HG03064 (cell line): ENCODE measurements around the gene PHF20.
"Not testable (repeated sequence)": the region's sequence is repeated elsewhere in the genome, so short reads cannot be mapped to it uniquely, and the experiment has no call there.

Experiments used
- ATAC-seq: cut with Tn5 transposase; IDR thresholded peaks from one replicate; pipeline ENCODE4 v1.9.1; 2021; ENCODE audit warnings: low read depth; ENCODE audit not compliant: unreplicated experiment

PHF20 gene

DNA sequence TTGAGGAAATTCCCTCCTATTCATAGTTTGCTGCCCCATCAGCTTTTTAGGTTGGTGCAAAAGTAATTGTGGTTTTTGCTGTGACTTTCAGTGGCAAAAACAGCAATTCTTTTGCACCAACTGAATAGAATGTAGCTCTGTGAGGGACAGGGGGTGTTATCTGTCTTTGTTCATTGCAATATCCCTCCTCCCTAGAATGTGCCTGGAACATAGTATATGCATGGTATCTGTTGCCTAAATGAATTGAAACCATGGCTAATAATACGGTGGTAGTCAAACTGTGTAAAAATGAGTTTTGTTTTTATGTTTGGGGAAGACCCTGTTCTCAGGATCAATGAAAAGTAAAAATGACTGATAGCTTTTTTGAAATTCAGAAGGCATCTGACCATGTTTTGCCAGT is 137.4 kb downstream of the PHF20 start:
- no peak for ATAC-seq

DNA sequence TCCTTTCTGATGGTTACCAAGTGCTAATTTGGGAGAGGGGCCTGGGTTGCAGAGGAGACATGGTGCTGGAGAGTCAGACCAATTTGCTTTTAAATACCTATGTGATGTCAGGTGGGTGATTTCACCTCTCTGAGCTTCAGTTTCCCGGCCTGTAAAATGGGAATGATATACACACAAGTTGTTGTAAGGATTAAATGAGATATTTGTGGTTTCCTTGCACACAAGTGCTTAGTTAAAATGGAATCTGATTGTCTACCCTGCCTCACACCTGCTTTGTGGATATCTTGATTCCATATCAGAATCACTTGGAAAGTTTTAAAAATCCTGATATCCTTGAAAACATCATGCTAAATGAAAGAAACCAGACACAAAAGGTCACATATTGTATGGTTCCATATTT is 138.0 kb downstream of the PHF20 start:
- no peak for ATAC-seq

DNA sequence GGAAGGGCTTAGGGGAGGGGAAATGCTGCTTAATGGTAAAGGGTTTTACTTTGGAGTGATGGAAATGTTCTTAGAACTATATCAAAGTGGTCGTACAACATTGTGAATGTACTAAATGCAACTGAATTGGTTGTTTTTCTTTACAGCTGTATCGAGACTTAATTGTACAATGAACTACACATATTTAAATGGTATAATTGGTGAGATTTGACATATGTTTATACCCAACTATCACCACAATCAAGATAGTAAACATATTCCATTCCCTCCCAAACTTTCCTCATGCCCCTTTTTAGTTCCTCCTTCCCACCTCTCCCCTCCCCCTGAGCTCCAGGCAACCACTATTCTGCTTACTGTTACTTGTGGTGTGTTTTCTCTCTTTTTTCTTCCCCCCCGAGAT is 138.4 kb downstream of the PHF20 start:
- no peak for ATAC-seq

DNA sequence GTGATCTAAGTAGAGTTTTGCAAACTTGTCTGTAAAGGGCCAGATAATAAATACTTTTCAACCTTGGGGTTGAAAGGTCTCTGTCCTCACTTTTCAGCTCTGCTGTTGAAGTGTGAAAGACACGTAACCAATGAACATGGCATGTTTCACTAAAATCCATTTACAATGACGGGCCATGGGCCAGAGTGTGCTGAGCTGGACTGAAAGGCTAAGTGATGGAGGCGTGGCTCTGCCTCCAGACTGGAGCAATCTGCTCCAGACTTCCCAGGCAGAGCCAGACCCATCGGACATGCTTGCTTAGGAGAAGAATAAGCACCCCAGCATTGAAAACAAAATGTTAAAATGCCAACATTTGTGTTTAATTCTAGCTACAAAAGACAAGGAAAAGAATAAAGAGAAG is 141.1 kb downstream of the PHF20 start:
- ATAC-seq, result no peak

DNA sequence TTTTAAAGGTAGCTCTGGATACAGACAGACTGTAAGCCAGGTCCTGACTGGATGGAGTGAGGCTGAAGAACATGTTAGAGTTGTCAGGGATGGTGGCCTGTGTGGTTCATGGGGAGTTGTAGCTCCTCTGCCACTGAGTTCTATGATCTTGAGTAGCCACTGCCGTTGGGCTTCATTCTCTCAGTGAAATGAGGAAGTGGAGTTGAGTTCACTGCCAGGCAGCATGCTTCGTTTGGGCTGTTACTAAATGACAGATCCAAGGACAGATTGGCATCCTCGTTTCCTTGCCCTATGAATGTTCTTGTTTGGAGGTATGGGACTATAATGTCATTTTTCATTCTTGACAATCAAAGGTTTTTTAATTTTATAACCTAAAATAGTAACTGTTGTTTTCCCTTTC is 145.3 kb downstream of the PHF20 start:
- no peak for ATAC-seq

DNA sequence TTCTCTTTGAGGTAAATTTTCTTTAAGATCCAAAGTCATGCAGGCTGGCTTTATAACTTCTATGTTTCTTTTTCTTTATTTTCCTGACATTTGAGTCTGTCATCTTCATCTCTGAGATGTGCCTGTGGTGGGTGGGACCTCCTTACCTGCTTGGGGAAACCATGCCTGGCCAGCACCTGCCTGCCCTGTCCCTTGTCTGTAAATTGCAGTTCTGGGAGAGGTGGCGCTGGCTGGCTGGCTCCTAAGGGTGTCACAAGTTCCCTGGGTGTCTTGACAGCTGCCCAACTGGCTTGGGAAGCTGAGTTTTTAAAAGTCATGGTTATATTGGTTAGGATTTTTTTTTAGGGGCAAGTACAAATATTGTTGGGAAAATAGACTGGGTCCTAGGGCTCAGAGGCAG is 146.2 kb downstream of the PHF20 start:
- ATAC-seq, result no peak

DNA sequence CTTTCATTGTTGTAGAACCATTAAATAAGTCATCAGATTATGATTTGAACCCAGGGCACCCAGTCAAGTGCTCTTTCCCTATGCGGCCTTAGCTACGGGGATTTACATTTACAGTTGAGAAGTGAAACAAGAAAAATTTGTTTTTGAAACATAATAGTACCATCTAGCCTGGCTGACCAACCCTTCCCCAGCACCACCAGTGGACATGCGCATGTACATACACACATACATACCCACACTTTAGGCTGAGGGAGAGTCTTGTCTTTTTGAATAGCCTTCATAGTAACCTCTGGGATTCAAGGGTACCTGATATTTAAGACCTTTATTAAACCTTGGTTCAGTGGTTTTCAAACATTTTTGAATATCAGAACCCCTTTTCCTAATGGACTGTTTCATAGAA is 148.7 kb downstream of the PHF20 start:
- ATAC-seq, result no peak

DNA sequence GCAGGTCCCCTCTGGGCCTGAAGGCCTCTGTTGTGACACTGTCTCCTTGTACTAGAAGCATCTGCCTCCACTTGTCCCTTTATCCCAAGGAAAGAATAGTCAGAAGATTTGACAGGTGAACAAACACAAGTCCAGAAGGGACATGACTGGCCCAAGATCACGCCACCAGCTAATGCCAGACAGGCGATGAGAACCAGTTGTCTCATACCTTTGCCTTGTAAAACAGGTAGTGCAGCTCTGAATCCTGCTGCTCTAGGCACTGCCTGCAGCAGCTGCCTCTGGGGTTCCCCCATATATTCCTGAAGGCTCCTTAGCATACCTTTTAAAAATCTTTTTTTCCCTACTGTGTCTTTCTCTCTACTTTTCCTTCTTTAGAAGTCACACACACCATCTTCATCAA is 157.5 kb downstream of the PHF20 start:
- ATAC-seq, result no peak

DNA sequence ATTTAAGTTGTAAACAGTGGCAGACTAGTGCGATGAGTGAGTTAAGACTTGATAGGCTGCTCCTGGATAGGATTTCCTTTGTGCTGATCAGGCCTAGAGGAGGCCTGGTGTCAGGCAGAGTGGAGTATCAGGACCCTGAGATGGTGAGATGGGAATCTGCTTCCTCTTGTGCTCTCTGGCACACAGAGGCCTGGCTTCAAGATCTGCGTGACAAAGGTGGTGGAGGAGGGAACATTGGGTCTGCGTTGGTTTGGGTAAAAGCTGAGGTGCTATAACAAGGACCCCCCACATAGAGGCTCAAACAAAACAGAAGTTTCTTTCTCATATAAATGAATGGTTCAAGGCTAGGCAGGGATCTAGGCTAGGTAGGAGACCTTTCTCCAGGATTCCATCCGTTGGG is 162.2 kb downstream of the PHF20 start:
- ATAC-seq, result no peak

DNA sequence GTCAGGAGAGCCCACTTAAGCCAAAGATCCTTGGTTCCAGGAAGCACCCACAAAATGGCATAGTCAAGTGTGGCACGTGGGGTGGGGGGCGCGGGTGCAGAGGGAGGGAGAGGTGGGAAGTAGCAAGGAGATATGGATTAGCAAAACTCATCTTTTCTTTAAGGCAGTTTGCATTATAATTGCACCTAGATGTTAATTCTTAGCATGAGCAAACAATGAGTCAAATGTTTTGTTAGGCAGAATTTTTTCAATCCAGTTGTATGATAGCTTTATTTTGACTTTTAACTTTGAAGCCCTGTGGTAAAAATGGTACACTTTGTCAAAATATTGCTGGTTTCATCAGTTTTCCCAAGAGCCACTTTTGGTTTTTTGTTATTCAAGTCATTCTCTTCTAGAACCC is 167.4 kb downstream of the PHF20 start:
- no peak for ATAC-seq

DNA sequence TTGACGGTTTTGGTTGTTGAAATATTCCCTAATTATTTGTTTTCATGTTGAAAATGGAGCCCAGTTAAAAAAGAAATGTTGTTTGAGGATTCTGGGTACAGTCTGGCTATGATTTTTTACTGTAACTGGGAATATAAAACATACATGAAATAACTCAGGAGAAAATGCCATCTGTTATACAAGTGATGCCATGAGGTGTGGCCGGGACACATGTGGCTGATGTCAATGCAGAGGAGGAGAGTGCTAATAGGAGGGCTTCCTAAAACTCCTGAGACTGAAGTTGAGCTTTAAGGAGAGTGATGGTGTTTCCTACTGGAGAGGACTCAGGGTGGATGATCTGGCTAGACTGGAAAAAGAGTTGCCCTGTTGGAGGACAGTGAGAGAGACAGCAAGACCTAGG is 169.8 kb downstream of the PHF20 start:
- no peak for ATAC-seq

DNA sequence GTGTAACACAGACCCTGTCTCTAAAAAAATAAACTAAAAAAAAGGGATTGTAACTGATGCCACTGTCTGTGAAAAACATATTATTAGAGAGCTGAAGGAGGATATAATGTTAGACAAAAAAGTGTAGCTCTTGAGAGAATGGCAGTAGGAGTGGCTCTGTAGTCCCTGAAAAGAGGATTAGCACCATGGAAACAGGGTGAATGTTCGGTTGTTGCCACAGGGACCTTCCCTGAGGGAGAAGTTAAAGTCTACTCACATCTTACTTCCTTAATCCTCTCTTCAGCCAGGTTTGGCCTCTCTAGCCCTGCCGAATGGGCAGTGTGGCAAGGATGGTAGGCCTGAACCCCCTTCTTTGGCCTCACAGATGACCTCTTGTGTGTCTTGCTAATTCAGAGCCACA is 170.4 kb downstream of the PHF20 start:
- ATAC-seq, result no peak

DNA sequence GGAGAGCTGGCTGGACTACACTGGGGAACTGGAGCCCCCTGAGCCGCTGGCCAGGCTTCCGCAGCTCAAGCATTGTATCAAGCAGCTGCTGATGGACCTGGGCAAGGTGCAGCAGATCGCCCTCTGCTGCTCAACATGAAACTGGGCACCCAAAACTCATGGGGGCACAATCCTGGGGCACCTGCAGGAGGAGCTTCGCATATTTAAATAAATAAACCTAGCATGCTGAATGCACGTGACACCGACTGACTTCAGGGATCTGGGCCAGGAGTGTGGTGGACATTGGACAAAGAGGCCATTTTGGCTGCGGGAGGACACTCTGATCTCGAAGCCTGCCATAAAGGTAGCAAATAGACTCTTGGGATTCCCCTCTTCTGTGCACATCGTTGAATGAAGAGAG is 175.7 kb downstream of the PHF20 start:
- no peak for ATAC-seq

DNA sequence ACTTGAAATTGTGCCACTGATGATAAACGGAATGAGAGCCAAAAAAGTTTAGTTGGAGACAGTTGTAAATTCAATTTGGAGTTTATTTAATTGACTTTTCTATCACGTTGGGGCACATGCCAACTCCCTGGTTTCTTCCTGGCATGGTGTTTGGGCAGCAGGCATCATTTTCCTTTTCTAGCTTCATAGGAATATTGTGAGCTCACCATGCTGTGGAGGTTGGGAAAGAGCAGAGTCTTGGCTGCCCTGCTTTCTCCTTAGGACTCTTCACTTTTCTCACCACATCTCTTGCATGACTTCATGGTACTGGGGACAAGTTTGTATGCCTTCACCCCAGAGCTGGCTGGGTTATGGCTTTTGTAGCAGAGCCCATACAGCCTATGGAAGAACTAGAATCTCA is 176.1 kb downstream of the PHF20 start:
- no peak for ATAC-seq

DNA sequence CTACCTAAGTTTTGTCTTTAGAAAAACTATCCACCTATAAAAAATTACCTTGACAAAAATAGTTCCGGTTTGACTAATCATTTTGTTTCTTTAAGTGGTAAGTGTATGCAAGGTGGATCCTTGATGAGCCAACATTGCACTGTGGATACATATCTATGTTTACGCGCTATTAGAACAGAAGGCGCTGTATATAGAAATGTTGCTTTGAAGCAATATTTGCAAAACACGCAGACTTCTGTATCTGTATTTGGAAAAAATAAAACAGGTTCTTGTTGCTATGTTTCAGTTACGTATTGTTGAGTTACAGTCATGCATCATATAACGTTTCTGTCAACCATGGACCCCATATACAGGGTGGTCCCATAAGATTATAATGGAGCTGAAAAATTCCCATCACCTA is 178.3 kb downstream of the PHF20 start:
- no peak for ATAC-seq

DNA sequence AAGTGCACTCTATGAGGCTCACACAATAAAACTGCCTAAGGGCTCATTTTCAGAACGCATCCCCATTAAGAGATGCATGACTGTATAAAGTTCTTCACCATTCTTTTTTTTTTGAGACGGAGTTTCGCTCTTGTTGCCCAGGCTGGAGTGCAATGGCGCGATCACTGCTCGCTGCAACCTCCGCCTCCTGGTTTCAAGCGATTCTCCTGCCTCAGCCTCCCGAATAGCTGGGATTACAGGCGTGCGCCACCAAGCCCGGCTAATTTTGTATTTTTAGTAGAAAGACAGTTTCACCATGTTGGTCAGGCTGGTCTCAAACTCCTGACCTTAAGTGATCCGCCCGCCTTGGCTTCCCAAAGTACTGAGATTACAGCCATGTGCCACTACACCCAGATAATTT is 180.3 kb downstream of the PHF20 start:
- not testable (repeated sequence) for ATAC-seq

DNA sequence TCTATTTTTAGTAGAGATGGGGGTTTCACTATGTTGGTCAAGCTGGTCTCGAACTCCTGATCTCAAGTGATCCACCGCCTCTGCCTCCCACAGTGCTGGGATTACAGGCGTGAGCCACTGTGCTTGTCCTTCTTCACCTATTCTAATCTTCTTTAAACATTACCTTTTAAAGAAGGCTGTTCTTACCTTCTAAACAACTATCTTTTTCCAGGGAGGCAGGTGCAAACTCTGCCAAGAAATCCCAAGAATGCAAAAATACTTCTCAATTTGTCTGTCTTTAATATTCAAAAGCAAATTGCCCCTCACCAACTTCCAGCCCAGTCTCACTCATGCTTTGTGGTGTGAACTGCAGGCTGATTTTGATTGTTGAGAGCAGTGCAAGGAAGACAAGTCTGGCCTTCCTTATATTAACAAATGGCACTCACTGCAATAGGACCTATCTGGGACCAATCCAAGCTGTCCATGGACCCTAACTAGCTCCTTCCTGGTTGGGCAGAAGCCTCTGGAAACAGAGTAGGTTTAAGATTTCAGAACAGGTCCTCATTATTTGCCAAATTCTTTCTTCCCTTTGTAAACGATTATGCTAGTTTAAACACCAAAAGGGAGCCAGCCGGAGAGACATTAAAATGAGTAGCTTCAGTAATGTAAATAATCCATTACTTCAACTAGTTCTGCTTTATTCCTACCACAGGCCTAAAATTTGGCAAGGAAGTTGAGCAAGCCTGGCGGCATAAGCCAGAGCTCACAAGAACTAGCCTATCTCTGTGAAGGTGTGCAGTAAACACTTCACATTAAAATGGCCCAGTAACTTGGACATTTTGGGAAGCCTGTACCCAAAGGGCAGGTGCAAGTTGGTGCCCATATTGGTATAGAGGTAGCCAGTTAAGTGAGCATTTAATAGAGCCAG is 180.9 kb downstream of the PHF20 start:
- no peak for ATAC-seq

DNA sequence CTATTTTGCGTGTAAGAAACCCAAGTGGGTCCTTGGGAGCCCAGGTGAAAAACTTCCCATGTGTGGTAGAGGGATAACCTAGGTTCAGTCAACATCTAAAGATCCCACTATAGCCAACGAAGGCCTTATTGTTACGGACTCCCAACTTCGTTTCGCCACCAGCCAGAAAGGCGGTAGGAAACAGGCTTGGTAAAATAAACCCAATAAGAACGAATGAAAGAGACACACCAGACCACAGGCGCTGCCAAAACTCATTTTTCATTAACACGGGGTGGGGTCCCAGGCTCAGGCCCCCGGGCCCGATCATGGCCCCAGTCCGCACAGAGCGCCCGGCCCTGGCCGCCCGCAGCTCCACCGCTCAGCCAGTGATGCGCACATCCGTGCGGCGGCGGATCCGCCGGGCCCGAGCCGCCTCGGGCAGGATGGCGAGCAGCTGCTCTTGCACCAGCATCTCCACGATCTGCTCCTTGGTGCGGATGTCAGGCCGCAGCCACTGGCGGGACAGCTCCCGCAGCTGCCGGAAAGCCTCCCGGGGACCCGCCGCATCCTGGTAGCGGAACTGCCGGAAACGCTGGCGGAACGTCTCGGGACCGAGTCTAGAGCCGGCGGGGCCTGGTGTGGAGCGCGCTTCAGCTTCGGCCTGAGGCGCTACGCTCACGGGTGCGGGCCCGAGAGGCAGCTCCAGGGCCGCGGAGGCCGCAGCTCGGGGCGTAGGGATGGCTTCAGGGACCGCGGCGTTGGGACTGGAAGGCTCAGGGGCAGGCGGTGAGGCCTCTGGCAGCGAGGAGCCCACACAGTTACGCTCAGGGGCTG is 181.8 kb downstream of the PHF20 start:
- ATAC-seq, result peak; percentile 29

DNA sequence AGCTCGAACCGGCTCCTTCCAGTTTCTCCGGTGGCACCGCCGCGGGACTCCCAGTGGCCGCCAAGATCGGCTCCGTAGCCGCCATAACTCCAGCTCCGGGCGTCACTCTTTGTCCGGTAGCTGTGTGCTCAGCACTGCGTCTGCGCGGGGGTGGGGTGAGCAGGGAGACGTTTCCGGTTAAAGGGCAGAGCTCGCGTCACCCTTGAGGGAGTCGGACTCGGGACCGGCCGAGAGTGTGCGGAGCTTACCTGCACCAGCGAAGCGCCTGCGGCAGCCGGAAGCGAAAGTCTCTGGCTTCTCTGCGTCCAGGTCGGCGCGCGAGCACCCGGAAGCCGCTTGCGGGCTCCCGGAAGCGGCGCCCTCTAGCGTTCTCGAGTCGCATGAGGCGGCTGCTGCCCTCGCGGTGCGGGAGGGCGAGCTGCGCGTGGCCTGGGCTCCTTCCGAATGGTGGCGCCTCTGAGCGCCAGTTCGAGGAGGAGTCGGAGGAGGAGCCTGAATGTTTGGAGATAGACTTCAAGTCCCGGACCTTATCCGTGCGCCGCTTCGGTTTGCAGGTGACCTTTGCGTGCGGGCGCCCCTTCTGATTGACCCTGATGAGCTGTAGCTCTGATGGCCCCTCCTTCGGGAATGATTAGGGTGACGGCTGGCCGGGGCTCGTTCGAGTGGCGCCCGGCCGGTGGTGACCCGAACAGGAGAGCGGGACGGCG is 182.5 kb downstream of the PHF20 start, which contains the start of gene SCAND1:
Gene SCAND1 (minus strand): TSS at position 303 of the 707 bp plus-strand sequence. CDS start 218 bp downstream, at position 85.
- peak; percentile 83 for ATAC-seq

DNA sequence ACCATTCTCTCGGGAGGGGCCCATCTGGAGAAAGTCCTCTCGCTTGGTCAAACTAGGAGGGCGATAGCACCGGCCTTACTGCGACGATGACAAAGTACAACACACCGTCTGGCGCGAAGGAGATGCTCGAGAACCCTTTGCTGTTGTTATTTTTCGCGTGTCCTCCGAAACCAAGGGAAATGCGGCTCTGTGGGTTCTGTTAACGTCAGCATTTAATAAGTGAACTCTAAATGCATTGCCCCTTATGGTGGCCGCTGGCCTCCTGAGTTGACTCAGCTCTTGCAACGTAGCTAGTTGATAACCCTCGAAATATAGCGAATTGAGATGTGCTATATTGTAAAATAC is 183.1 kb downstream of the PHF20 start:
- ATAC-seq, result no peak

DNA sequence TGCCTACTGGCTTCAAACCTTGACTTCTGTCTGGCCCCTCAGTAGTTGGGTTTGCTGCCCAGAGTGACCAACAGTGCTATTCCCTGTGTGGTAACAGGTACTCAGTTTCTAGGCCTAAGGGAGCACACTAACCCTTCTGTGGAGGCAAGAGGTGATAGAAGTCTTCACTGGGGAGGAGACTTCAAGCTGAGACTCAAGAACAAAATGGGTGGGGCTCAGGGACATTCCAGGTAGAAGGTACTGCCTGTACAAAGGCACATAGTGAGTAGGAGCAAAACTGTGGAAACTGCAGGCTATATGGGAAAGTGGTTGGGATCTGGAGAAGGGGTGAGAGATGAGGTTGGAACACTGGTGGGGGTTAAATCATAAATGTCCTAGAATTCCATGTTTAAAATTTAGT is 184.8 kb downstream of the PHF20 start:
- no peak for ATAC-seq
